PC-9 (cell line): ENCODE data around the gene PSMD3. TPM values are rescaled to one million over a fixed set of nuclear protein-coding genes. Genes with fewer than 3 reads are reported as not detected.

Experiments used
- BruUV-seq: library from RNA; stranded (reverse); fragments of 400-500 nt; replicated peaks from 2 replicates; lab custom pipeline; 2021; lab: Mats Ljungman, UMichigan
- CTCF ChIA-PET: fragments of 300-600 bp; sonication (Branson Sonifier 250); formaldehyde crosslinking; loops from one replicate; lab custom pipeline; 2022; ENCODE audit warnings: antibody characterized with exemption; lab: Charles Lee
- POLR2A ChIA-PET: fragments of 300-600 bp; sonication (Branson Sonifier 250); formaldehyde crosslinking; loops from one replicate; lab custom pipeline; 2022; ENCODE audit warnings: antibody characterized with exemption; ENCODE audit not compliant: unreplicated experiment; lab: Charles Lee
- DNase-seq, 2 experiments: peaks; one replicate each; pipeline versions ENCODE4 v3.0.0 to v3.0.0-alpha.2; 2015 to 2022; ENCODE audit warnings: mixed read lengths in 1 of 2
- H2AFZ ChIP-seq: fragments of 200-600 bp; sonication (generic); 2 replicates; pipeline ENCODE4 v1.8.1; 2017; ENCODE audit warnings: antibody characterized with exemption
- H3F3A ChIP-seq: fragments of 200-600 bp; sonication (generic); 2 replicates; pipeline ENCODE4 v1.8.1; 2017; ENCODE audit warnings: antibody characterized with exemption, mild to moderate bottlenecking, low read depth; ENCODE audit not compliant: insufficient read depth
- H3K27ac ChIP-seq: fragments of 200-600 bp; sonication (generic); 2 replicates; pipeline ENCODE4 v1.6.1; 2016; ENCODE audit warnings: mixed run types
- H3K27me3 ChIP-seq: fragments of 200-600 bp; sonication (generic); 2 replicates; pipeline ENCODE4 v1.6.1; 2016; ENCODE audit warnings: low read depth, mixed run types; ENCODE audit not compliant: insufficient read depth
- H3K36me3 ChIP-seq: fragments of 200-600 bp; sonication (generic); 2 replicates; pipeline ENCODE4 v1.6.1; 2016; ENCODE audit warnings: low read depth, mixed run types
- H3K4me1 ChIP-seq: fragments of 200-600 bp; sonication (generic); replicated peaks from 2 replicates; pipeline ENCODE4 v1.6.1; 2016; ENCODE audit warnings: mixed run types; ENCODE audit not compliant: insufficient read depth
- H3K4me2 ChIP-seq: fragments of 200-600 bp; sonication (generic); 2 replicates; pipeline ENCODE4 v1.6.1; 2017; ENCODE audit warnings: mixed run types
- H3K4me3 ChIP-seq: fragments of 200-600 bp; sonication (generic); 2 replicates; pipeline ENCODE4 v1.6.1; 2016; ENCODE audit warnings: mixed run types
- H3K79me2 ChIP-seq: fragments of 200-600 bp; sonication (generic); 2 replicates; pipeline ENCODE4 v1.6.1; 2017; ENCODE audit warnings: low read depth, mixed run types
- H3K9me2 ChIP-seq: fragments of 200-600 bp; sonication (generic); 2 replicates; pipeline ENCODE4 v1.8.1; 2017; ENCODE audit warnings: mild to moderate bottlenecking; ENCODE audit not compliant: insufficient read depth
- H3K9me3 ChIP-seq: fragments of 200-600 bp; sonication (generic); 2 replicates; pipeline ENCODE4 v1.8.1; 2016; ENCODE audit warnings: low read depth; ENCODE audit not compliant: insufficient read depth
- H4K20me1 ChIP-seq: fragments of 200-600 bp; sonication (generic); 2 replicates; pipeline ENCODE4 v1.8.1; 2017; ENCODE audit not compliant: insufficient read depth
- CTCF ChIP-seq: fragments of 200-600 bp; sonication (generic); conservative IDR thresholded peaks from 2 replicates; pipeline ENCODE4 v1.6.1; 2017; ENCODE audit warnings: mixed run types, antibody characterized with exemption, mild to moderate bottlenecking, moderate library complexity
- EZH2 ChIP-seq: fragments of 200-600 bp; sonication (generic); IDR thresholded peaks from 2 replicates; pipeline ENCODE4 v1.8.0; 2017; ENCODE audit warnings: antibody characterized with exemption, low read depth
- intact Hi-C: fragments of 100-400 bp; cut with micrococcal nuclease; formaldehyde crosslinking; loops from one replicate; pipeline ENCODE4 v1.10.0; 2022; ENCODE audit not compliant: unreplicated experiment
- total RNA-seq: library from RNA; stranded (reverse); gene quantifications from 2 replicates; pipeline ENCODE4 v1.2.3, GENCODE V29; 2021

Gene PSMD3
- total RNA-seq, 1 experiment from 2014 or later = 130 TPM

GRCh38 chr17:39962642-39963220 lies 17.9 kb upstream of the PSMD3 start, which contains the start of gene GSDMA:
TSS of gene GSDMA (plus strand) at chr17:39963004. CDS start at chr17:39965688, 2,684 bp downstream.
- ChIA-PET POLR2A (no interaction called here), CTCF (interaction anchor here (0.7 kb wide), 2 partner anchors 24 to 36 kb away, joined by 3 to 5 read pairs; no protein-coding TSS in a partner anchor)
- no peaks in the 10 kb centered on the region for H3K27me3 ChIP-seq
- peaks cover 15% of the 10 kb centered on the region for H3F3A ChIP-seq
- TF ChIP-seq EZH2 (no peak), CTCF (no peak)
- H3K4me3 ChIP-seq = no peak within 1 kb of the TSS
- no peaks in the 10 kb centered on the region for H3K9me2 ChIP-seq
- H3K27ac ChIP-seq = no peak within 1 kb of the TSS
- H3K4me2 ChIP-seq = no peak within 1 kb of the TSS
- no peaks in the 10 kb centered on the region for H3K79me2 ChIP-seq
- H4K20me1 ChIP-seq = no peaks in the 10 kb centered on the region
- no peaks in the 10 kb centered on the region for H3K36me3 ChIP-seq
- intact Hi-C loops = no loop called here
- H3K4me1 ChIP-seq = peaks cover 11% of the 10 kb centered on the region
- DNase-seq = no peak
- no peak within 1 kb of the TSS for H2AFZ ChIP-seq
- no peaks in the 10 kb centered on the region for H3K9me3 ChIP-seq
- BruUV-seq = no TSS peak

GRCh38 chr17:39963829-39964228 lies 16.8 kb upstream of the PSMD3 start:
- H3K4me3 ChIP-seq = no peak overlapping the region
- H3K4me1 ChIP-seq = peaks cover 11% of the 10 kb centered on the region
- no peaks in the 10 kb centered on the region for H4K20me1 ChIP-seq
- H3K36me3 ChIP-seq = no peaks in the 10 kb centered on the region
- peak; percentile 39 to 87 for DNase-seq
- H3K27me3 ChIP-seq = no peaks in the 10 kb centered on the region
- H3K79me2 ChIP-seq = no peaks in the 10 kb centered on the region
- no peaks in the 10 kb centered on the region for H3K9me3 ChIP-seq
- peaks cover 15% of the 10 kb centered on the region for H3F3A ChIP-seq
- no peak overlapping the region for H2AFZ ChIP-seq
- no peak overlapping the region for H3K4me2 ChIP-seq
- TF ChIP-seq CTCF = no peak
- TF ChIP-seq EZH2 = no peak
- no peak overlapping the region for H3K27ac ChIP-seq
- POLR2A ChIA-PET = interaction anchor here (0.6 kb wide), 1 partner anchor 11 kb away, joined by 3 read pairs; no protein-coding TSS in a partner anchor
- CTCF ChIA-PET = no interaction called here
- H3K9me2 ChIP-seq = no peaks in the 10 kb centered on the region
- BruUV-seq = no TSS peak
- intact Hi-C loops = no loop called here

DNA sequence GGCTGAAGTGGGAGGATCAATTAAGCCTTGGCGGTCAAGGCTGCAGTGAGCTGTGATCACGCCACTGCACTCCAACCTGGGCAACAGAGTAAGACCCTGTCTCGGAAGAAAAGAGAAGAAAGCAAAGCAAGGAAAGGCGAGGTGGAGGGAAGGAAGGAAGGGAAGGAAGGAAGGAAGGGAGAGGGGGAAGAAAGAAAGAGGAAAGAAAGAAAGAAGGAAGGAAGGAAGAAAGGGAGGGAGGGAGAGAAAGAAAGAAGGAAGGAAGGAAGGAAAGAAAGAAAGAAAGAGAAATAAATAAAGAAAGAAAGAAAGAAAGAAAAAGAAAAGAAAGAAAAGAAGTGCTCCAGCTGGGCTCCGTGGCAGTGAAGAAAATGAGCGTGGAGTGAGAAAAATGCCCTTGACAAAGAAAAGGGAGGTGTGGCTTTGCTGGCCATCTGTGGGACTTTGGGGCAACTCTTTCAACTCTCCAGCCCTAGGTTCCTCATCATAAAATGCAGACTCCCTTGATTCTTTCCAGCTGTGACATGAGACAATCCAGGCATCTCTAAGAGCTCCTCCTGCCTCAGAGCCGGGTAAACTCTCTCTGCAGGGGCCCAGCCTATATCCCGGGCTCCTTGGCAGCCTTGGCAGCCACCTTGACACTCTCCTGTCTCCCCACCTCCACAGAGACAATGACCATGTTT lies 15.4 kb upstream of the PSMD3 start:
- ChIA-PET POLR2A (no interaction called here), CTCF (no interaction called here)
- H3F3A ChIP-seq = peaks cover 15% of the 10 kb centered on the region
- no peaks in the 10 kb centered on the region for H3K36me3 ChIP-seq
- H3K27ac ChIP-seq = no peak overlapping the region
- BruUV-seq = no TSS peak
- no peaks in the 10 kb centered on the region for H3K79me2 ChIP-seq
- H3K9me2 ChIP-seq = no peaks in the 10 kb centered on the region
- H3K27me3 ChIP-seq = no peaks in the 10 kb centered on the region
- no peak overlapping the region for H2AFZ ChIP-seq
- no peak overlapping the region for H3K4me2 ChIP-seq
- peaks cover 6% of the 10 kb centered on the region; the same call in 1 of the 2 replicates for H3K4me1 ChIP-seq
- no peaks in the 10 kb centered on the region for H4K20me1 ChIP-seq
- no peak overlapping the region for H3K4me3 ChIP-seq
- no peaks in the 10 kb centered on the region for H3K9me3 ChIP-seq
- intact Hi-C loops = no loop called here
- no peak for TF ChIP-seq EZH2
- no peak for TF ChIP-seq CTCF
- no peak for DNase-seq
